Stomach (tissue), 4 donors: Measurements from ENCODE around the gene CHI3L1.

Experiments
- EP300 ChIP-seq: sonication (generic); formaldehyde crosslinking; IDR thresholded peaks from one replicate; pipeline ENCODE4 v1.6.1; 2017; ENCODE audit warnings: antibody characterized with exemption
- POLR2A ChIP-seq, 4 donors: fragments of 450-650 bp; IDR thresholded peaks; one replicate each; pipeline ENCODE4 v1.6.1; 2016; ENCODE audit warnings: antibody characterized with exemption in 4 of 4, control low read depth in 2 of 4, mild to moderate bottlenecking in 1 of 4, moderate library complexity in 1 of 4
- TF ChIP-seq, protein P1 (sequence below), 7 experiments: fragments of 450-650 bp in 4 of 7; fragments of 200-600 bp in 3 of 7; sonication (generic) in 3 of 7; IDR thresholded peaks; one replicate each; pipeline ENCODE4 v1.5.1; 2016 to 2019; ENCODE audit warnings: antibody characterized with exemption in 7 of 7, control low read depth in 2 of 7, mild to moderate bottlenecking in 1 of 7

- TF ChIP-seq POLR2A (IDR thresholded peaks at IDR 0.05) (no peak), EP300 (no peak)
- TF ChIP-seq, protein P1, sequence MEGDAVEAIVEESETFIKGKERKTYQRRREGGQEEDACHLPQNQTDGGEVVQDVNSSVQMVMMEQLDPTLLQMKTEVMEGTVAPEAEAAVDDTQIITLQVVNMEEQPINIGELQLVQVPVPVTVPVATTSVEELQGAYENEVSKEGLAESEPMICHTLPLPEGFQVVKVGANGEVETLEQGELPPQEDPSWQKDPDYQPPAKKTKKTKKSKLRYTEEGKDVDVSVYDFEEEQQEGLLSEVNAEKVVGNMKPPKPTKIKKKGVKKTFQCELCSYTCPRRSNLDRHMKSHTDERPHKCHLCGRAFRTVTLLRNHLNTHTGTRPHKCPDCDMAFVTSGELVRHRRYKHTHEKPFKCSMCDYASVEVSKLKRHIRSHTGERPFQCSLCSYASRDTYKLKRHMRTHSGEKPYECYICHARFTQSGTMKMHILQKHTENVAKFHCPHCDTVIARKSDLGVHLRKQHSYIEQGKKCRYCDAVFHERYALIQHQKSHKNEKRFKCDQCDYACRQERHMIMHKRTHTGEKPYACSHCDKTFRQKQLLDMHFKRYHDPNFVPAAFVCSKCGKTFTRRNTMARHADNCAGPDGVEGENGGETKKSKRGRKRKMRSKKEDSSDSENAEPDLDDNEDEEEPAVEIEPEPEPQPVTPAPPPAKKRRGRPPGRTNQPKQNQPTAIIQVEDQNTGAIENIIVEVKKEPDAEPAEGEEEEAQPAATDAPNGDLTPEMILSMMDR (IDR thresholded peaks at IDR 0.05) = no peak
These were observed 32.3 kb downstream of the CHI3L1 start for GRCh38 chr1:203153989-203154821.
